ENCODE results near the gene AHNAK2.

AHNAK2 gene

DNA sequence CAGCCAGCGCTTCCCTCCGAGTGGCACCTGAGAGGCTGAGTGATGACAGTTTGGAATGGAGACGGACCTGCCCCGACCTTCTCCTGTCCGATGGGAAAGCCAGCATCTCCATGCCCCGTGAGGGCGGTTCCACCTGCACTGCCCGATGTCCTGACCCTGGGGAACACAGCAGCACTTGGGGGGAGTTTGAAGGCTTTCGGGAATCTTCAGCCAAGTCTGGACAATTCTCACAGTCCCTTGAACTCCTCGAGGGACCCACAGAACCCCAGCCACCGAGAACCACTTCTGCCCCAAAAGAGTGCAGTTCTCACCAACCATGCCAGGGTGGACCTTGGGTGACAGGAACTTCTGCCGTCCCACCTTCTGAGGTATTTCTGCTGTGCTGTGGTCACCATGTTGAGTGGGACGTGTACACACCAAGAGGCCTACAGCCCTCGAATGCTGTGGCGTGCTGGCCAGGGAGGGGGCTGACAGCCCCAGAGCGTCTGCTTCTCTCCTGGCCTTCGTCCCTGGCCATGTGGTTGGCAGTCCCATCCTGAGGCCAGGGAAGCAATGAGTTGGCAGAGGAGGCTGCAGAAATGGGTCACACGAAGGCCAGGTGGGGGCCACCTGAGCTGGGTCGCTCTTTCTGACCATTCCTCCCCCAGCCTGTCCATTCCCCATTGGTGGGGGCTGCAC, 8.5 kb upstream of the AHNAK2 start:
- no peak for DNase-seq (ENCODE audit: low read depth, low spot score)

- DNase-seq (ENCODE audit: low read depth, low spot score): no peak
Observed at GRCh38 chr14:104985675-104986486, 7.7 kb upstream of the AHNAK2 start, which contains the start of gene CLBA1. Gene CLBA1, plus strand, starts transcription at chr14:104985788. Its CDS starts 644 bp downstream, at chr14:104986432.

DNA sequence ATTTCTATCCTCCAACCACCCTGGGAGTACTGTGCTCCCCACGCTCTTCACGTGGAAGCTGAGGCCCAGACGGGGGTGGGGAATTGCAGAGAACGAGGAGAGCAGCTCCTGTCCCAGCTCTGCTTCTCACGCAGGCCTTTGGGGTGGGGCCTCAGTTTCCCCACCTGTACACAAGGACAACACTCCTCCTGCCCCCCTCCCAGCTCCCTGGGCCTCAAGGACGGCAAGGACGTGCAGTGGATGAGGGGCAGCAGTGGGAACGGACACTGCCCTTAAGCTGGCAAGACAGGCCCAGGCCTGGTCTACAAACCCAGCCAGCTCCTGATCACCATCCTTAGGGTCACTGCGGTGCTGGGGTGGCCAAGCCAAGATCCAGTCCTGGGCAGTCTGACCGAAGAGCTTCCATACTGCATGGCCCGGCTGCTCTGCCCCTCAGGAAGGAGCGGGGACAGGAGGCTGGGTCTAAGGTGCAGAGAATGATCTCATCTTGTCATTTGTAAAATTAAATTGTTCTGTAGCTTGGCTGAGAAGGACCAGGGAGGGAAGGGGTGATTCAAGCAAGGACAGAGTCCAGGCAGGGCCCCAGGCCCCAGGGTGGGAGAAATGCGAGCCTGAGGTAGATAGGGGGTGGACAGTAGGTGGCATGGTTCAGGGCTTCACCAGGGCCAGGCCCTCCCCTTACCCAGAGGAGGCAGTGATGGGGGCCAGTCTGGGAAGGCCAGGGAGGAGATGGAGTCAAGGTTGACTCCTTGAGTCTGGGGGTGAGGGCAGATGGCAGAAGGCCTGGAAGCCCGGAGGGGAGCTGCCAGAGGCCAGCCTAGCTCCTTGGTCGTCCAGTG, 6.1 kb upstream of the AHNAK2 start:
- DNase-seq (ENCODE audit: low read depth, low spot score): no peak

- DNase-seq (ENCODE audit: low read depth, low spot score): no peak
Observed at GRCh38 chr14:104983231-104983721, 5.1 kb upstream of the AHNAK2 start.

DNA sequence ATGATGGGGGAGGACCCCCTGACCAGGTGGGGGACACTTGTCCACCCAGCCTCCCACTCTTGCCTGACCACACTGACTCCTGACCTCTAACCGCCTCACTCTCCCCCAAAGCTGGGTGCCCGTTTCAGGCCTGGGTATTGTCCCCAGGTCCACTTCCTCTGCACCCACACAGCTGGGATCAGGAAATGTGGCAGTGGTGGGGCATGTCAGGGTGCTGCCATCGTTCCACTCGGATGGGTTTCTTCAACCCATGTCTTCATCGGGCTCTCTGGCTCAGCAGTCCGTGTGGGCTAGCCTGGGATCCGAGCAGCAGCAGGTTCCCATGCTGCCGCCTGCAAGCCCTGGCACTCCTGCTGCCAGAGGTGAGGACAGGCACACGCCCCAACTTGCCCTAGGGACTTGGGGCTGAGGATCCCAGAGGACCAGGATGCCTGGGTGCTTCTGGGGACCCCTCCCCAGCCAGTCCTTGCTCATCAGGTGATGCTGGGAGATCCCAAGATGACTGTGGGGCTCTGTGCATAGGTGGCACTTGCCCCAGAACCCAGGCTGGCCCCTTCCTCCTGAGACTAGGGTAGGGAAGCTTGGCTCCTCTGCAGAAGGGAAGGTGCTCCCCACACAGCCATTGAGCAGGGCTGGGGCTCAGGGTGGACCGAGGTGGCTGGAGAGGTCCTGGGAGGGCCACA, 4.5 kb upstream of the AHNAK2 start:
- no peak for DNase-seq (ENCODE audit: low read depth, low spot score)

- DNase-seq (ENCODE audit: low read depth, low spot score): no peak
Observed at GRCh38 chr14:104981699-104982541, 3.7 kb upstream of the AHNAK2 start.

DNA sequence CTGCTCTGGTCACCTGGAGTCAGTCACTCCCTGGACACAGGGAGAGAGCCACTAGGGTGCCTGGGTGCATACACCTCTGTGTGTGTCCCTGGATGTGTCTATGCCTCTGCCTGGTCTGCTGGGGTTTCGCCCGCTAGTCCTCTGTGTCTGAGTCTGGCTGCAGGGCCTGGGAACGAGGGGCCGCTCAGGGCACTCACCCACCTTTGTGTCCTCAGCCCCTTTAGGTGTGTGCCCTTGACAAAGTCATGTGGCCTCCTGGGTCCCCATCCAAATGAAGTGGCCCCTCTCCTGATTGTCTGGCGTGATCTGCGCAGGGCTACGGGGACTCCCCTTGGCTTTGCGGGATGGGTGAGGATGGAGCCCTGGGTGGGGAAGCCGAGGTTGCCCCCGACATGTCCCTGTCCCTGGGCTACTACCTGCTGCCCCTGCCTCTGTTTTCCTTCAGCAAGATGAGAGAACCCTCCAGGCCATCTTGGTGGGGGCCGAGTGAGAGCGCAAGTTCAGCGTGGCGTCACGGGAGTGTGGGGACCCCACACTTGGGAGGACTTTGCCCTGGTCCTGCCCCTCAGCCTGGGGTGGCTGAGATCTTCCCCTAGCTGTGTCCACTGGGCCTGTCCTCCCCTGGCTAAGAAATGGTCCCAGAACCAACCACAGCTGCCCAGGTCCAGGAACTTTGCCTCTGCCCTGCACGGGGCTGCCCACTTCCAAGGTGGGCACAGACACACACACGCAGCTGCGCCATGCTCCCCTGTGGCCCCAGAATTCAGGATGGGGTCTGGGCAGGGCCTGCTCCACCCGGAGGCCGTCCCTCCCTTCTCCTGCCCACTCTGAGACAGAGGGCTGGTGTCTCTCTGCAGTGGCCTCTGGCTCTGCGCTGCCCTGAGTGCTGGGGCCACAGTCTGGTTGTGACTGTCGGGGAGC, 2.7 kb upstream of the AHNAK2 start:
- no peak for DNase-seq (ENCODE audit: low read depth, low spot score)

DNA sequence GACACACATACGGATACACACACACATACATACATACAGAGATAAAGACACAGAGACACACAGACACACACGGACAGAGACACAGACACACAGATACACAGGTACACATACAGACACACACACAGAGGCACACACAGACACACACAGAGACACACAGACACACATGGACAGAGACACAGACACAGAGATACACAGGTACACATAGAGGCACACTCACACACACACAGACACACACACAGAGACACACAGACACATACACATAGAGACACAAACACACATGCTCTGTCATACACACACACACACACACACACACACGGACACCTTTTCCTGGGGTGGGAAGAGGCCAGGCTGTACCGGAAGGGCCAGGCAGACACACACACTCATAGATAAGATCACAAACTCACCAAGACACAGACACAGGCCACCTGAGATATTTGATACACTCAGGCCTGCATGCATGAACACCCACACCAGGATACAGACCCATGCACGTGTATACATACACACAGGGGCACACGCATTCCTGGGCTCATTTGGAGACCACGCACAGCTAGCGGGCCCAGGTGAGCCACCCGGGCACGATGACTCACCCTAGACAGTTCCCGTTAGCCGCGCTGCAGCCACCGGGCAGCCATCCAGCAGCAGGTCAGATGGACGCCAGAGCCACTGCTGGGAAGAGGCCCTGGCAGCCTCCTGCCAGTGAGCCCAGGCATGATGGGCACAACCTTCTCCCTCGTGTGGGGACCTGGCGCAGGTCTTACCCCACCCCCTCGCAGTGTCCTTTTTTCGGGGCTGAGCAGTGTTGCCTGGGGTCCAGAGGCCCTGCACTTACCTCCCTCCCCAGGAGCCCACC, 1.8 kb upstream of the AHNAK2 start:
- no peak for DNase-seq (ENCODE audit: low read depth, low spot score)

- DNase-seq (ENCODE audit: low read depth, low spot score): no peak
Observed at GRCh38 chr14:104978746-104979691, 845 bp upstream of the AHNAK2 start.

- DNase-seq (ENCODE audit: low read depth, low spot score): no peak
Observed at GRCh38 chr14:104977008-104977680, 1.0 kb downstream of the AHNAK2 start.

DNA sequence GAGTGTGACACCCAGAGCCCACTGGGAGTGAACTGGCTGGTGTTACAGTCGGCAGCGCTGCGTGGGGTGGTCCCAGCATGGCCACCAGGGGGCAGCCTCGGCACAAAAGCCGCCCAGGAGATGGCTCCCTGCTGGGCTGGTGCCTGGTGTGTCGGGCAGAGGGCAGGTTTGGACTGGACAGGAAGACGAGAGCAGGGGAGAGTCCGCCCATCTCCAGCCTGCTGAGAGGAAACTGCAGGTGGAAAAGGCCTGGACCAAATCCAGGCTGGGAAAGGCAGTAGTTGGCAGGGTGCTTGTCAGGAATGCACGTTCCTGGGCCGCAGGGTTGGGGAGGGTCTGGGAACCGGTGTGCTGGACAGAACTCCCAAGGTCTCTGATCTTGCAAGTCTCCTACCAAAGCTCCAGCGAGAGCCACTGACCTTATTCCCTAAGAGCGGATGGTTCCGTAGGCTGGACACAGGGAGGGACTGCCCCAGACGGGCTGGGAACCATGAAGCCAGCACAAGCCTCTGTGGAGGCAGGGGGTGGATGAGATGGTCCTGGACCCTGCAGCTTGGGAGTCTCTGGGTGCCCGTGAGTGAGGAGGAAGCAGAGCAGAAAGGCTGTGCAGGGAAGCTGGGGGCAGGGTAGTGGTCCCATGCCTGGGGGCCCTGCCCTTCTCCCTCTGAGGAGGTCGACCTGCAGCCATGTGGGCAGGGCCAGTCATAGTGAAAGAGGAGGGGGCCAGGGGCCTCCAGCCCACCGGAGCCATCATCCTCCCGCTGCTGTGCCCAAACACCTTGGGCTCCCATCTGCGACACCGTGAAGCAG, 1.8 kb downstream of the AHNAK2 start:
- DNase-seq (ENCODE audit: low read depth, low spot score): no peak

DNA sequence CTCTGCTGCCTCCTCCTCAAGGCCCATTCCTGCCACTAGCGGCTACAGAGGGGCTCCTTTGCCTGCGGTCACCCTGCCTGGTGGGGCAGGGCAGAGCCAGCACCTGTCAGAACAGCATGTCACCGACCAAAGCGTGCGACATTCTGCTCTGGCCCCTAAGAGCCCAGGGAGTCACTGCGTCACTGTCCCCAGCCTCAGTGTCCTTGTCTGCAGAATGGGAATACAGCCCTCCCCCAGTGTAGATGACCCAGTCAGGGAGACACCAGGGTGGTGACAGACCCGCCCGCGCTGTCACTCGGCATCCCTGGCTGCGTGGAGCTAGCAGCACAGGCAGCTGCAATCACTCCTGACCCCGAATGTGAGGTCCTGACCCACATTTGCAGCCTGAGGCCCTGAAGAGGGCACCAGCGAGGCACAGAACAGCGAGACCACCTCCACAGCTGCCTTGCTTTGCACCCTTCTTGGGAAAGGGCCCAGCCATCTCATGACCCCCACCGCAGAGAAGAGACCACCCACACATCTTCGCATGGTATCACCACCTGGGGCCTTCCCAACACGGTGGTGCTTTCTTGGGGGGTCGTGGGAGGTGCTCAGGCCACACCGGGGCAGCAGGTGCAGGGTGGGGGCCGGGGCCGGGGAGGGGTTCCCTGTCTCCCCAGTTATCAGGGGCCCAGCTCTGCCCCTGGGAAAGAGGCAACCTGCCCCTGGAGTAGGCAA, 2.5 kb downstream of the AHNAK2 start:
- DNase-seq (ENCODE audit: low read depth, low spot score): no peak

DNA sequence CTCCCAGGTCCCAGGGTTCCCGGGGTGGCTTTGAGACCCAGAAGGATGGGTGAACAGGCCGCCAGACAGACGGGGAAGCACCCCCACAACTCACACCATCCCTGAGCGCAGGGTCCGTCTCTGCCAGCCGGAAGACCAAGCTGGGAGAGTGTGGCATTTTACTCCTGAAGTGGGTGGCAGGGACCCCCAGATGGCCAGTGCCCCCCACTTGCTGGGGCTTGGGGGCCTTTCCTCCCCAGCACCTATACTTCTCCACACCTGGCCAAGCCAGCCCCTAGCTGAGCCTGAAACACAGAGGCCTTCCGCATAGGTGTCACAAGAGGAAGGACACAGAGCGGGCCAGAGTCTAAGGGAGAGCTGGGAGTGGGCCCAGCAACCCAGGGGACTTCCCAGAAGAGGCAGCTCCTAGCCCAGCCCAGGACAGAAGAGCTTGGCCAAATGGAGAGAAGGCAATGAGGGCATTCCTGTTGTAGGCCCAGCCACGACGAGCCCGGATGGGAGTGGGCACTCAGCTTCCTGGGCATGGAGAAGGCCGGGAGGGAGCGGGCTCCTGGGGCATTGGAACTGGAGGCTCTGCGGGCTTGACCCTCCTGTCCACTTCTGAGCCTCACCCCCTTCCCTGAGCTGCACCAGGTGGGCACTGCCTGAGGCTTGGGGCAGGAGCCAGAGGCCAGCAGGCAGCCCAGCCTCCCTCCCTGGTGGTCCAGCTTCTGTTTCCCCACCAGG, 3.3 kb downstream of the AHNAK2 start:
- DNase-seq (ENCODE audit: low read depth, low spot score): no peak

GRCh38 chr14:104974146-104974541, 4.0 kb downstream of the AHNAK2 start:
- no peak for DNase-seq (ENCODE audit: low read depth, low spot score)
